G401.6 (cell line): ENCODE data around the gene INTS6.

ENCODE experiments used
- FAIRE-seq: peaks from 2 replicates; lab custom pipeline; 2012; peaks lifted over from hg19 to GRCh38; lab: Jason Lieb, UNC

INTS6 gene

GRCh38 chr13:51452361-51453206, at the start of gene INTS6:
Gene INTS6 (minus strand): TSS chr13:51453036. CDS start chr13:51452525, 511 bp downstream.
- FAIRE-seq = peak; percentile 96

- no peak for FAIRE-seq
Measured at GRCh38 chr13:51502153-51502651, 49.4 kb upstream of the INTS6 start.

GRCh38 chr13:51501592-51502152, 48.8 kb upstream of the INTS6 start:
- no peak for FAIRE-seq

GRCh38 chr13:51501096-51501495, 48.3 kb upstream of the INTS6 start:
- FAIRE-seq = no peak

GRCh38 chr13:51500687-51501086, 47.9 kb upstream of the INTS6 start:
- no peak for FAIRE-seq

- FAIRE-seq = no peak
Measured at GRCh38 chr13:51499841-51500240, 47.0 kb upstream of the INTS6 start.

GRCh38 chr13:51495316-51495715, 42.5 kb upstream of the INTS6 start:
- FAIRE-seq = no peak

GRCh38 chr13:51494156-51494555, 41.3 kb upstream of the INTS6 start:
- no peak for FAIRE-seq

GRCh38 chr13:51488212-51488611, 35.4 kb upstream of the INTS6 start:
- no peak for FAIRE-seq

GRCh38 chr13:51481656-51482055, 28.8 kb upstream of the INTS6 start:
- FAIRE-seq = no peak

GRCh38 chr13:51479199-51479523, 26.3 kb upstream of the INTS6 start:
- no peak for FAIRE-seq

GRCh38 chr13:51478418-51479198, 25.8 kb upstream of the INTS6 start:
- FAIRE-seq = no peak

GRCh38 chr13:51477653-51478324, 25.0 kb upstream of the INTS6 start:
- FAIRE-seq = no peak

- FAIRE-seq = no peak
Measured at GRCh38 chr13:51477149-51477548, 24.3 kb upstream of the INTS6 start.

GRCh38 chr13:51475727-51476501, 23.1 kb upstream of the INTS6 start:
- no peak for FAIRE-seq

- FAIRE-seq = no peak
Measured at GRCh38 chr13:51469790-51470189, 17.0 kb upstream of the INTS6 start.

- FAIRE-seq = no peak
Measured at GRCh38 chr13:51467730-51468129, 14.9 kb upstream of the INTS6 start.

- FAIRE-seq = no peak
Measured at GRCh38 chr13:51465124-51465523, 12.3 kb upstream of the INTS6 start.

- no peak for FAIRE-seq
Measured at GRCh38 chr13:51457086-51457815, 4.4 kb upstream of the INTS6 start.

GRCh38 chr13:51456510-51456909, 3.7 kb upstream of the INTS6 start:
- FAIRE-seq = no peak

GRCh38 chr13:51455532-51455931, 2.7 kb upstream of the INTS6 start:
- no peak for FAIRE-seq
